Cardiac septum (tissue), 1 donor: ENCODE results near the gene LZTR1. TPM values are rescaled to one million over a fixed set of nuclear protein-coding genes. Genes with fewer than 3 reads are reported as not detected.
"Not testable (repeated sequence)": the region's sequence is repeated elsewhere in the genome, so short reads cannot be mapped to it uniquely, and the experiment has no call there.

ENCODE experiments used
- DNase-seq: peaks from one replicate; pipeline ENCODE4 v3.0.0-alpha.2; 2020; ENCODE audit warnings: low spot score
- intact Hi-C: fragments of 100-400 bp; cut with DNase I; formaldehyde crosslinking; loops from one replicate; pipeline ENCODE4 v1.14.0; 2022
- microRNA-seq: library from miRNA; unstranded; fragments of <30 nt; microRNA quantifications from one replicate; pipeline ENCODE4 v1.2.0, GENCODE V29; 2020
- total RNA-seq: library from RNA; stranded (reverse); fragmentation: NEBNext Ultra II Directional; extraction: Animal tissue kit (Norgen Biotek cat#: 25700); gene quantifications from one replicate; pipeline ENCODE4 v1.2.1, GENCODE V29; 2021
- donor health status: DM: no; HTN: no; CAD: no.

The LZTR1 gene
- total RNA-seq, 1 donor from 2014 or later, result 33.0 TPM

DNA sequence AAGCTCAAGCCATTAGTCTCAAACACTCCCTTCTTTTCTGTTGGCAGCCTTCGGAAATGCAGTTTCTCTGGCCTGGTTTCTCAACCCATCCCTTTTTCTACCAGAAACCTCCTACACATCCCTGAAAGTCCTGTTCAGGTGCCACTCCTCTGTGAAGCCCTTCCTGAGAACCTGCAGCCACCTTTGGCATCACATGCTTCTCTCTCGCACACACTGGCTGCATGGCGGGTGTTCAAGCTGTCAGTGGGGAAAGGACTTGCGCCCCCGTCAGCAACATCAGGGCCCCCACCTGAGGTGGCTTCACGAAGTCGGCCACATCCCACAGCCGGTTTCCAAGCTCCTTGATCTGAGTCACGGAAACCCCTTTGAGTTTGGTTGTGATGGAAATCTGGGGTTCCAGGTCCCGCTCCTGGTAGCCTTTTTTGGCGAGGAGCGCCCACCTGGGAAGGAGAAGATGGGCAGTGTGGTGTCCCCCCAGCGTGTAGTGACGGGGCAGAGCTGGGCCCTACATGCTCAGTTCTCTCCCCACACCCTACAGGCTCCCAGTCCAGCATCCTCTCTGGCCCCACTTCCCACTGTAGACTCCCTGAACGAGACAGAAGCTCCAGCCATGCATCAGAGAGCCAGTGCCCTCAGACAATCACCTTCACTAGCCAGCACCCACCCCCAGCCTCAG lies 61.9 kb downstream of the LZTR1 start:
- DNase-seq, result no peak
- intact Hi-C loops, result no loop called here

DNA sequence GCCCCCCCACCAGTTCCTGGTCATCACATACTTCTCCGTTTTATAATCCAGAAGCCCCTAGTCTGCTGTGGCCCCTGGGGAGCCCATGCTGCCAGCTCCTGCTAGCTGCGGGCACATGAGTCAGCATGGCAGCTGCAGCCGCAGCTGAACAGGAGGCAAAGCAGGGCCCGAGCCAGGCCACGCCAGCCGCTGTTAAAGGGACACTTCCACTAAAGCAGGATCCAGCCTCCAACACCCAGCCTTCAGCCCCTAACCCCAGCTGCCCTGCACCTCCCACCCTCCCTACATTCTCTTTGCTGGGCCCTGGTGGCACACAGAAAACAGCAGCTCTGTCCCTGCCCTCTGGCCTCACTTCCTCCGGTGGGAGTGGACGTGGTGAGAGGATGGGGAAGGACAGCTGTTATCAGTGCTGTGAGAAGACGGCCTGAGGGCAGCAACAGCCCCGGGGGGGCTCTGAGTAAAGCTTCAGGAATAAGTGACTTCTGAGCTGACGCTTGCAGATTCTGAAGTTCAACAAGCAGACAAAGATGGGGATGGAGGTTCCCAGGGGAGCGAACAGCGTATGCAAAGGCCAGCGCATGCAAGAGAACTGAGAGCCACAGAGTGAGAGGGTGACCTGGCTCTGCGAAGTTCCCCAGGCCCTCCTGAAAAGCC lies 63.0 kb downstream of the LZTR1 start:
- intact Hi-C loops, result loop anchor here (5.0 kb wide), 1 partner anchor 33 kb away; no protein-coding TSS in a partner anchor
- no peak for DNase-seq

DNA sequence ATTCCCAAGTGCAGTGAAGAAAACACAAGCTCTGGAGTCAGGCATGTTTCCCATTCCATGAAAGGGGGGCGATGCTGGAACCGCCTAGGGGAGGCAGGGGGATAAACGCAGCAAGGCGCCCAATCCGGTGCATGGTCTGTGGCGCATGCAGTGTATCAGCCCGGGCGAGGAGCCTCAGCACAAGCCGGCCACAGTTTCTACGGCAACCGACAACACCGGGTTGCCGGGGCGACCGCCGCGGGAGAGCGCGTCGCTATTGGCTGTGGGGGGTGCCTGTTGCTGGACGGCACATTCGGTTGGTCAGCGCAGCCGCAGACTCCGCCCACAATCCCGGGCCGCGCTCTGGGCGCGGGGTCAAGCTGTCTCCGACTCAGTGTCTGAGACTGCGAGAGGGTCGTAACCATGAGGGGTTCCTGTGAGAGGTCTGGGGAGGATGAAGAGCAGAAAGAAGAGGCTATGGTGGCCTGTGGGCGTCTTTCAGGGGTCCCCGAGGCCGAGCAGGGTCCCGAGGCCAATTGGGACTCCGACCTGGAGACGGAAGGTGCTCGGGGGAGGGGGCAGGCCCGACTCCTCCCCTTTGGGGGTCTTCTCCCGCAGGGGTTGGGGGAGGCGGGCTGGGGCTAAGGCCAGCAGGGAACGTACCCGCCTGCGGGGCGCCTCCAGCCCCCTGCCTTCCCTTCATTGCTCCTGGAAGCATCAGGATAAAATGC lies 63.6 kb downstream of the LZTR1 start, which contains the start of gene LRRC74B:
TSS of gene LRRC74B (plus strand) at position 362 of the 710 bp plus-strand sequence. CDS start at position 403, 41 bp downstream.
- DNase-seq, result peak; percentile 89
- intact Hi-C loops, result loop anchor here (5.0 kb wide), 1 partner anchor 33 kb away; no protein-coding TSS in a partner anchor

DNA sequence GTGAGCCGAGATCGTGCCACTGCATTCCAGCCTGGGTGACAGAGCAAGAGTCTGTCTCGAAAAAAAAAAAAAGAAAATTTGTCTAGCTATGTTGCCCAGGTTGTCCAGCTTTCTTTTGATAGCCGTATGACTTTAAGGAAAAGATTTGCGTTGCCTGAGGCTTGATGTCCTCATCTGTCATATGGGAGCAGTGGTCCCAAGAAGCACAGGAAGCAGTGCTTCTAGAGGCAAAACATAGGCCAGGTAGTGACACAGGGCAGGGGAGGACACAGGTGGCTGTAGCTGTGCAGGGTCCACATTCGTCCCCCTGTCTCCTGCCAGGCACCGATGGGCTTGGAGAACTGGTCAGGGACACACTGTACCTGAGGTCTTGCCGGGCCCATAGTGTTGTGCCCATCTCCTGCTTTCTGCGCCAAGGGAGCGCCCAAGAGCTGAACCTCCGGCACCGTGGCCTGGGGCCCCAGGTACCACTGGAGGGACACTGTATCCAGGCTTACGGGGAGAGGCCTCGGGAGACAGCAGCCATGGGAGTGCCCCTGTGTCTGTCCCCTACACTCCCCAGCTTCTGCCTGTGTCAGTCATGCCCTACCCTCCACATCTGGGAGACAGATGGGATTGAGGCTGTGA lies 65.1 kb downstream of the LZTR1 start:
- intact Hi-C loops, result loop anchor here (5.0 kb wide), 1 partner anchor 35 kb away; no protein-coding TSS in a partner anchor
- DNase-seq, result no peak

DNA sequence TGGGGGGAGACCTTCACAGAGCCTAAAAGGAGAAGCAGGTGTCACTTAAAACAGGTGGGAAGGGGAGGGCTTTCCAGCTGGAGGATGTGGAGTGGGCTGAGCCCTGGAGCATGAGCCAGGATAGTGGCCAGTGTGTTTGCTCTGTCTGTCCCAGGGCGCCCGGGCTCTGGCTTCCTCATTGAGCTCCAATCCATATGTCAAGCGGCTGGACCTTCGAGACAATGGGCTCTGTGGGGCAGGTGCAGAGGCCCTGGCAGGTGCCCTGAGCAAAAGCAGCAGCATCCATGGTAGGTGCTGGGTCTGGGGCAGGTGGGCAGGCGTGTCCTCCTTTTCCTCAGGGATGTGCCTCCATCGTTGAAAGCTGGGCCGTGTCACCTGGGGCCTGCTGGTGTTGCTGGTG lies 65.6 kb downstream of the LZTR1 start:
- DNase-seq, result no peak

DNA sequence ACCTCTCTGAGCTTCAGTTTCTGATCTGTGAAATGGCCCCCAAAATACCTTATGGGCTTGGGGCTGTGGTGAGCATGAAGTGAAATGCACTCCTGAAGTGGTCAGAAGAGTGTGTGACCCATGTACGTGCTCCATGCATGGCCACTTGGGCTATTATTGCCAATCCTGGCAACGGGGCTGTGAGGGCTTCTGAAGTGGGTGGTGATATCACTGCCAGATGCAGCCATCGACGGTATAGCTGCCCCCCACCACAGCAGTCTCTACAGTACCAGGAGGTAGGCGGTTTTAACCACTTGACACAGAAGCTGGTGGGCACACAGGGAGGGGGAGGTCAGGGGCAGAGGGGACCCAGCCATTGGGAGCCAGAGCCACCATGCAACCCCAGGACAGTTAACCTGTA lies 66.4 kb downstream of the LZTR1 start:
- intact Hi-C loops, result loop anchor here (5.0 kb wide), 1 partner anchor 36 kb away; no protein-coding TSS in a partner anchor

More for the DNA sequence above, 65.6 kb downstream of the LZTR1 start:
- intact Hi-C loops, result loop anchor here (5.0 kb wide), 1 partner anchor 35 kb away; no protein-coding TSS in a partner anchor

More for the DNA sequence above, 66.4 kb downstream of the LZTR1 start:
- DNase-seq, result not testable (repeated sequence)

Small RNA genes within 50 kb of the gene (microRNA-seq; reads per million reads assigned to microRNA genes)
- not detected for gene MIR649

Other genes starting within 250 kb of the LZTR1 start
- gene SERPIND1, start 208.2 kb upstream of the LZTR1 start, total RNA-seq, result 0.13 TPM
- gene PI4KA, start 123.5 kb upstream of the LZTR1 start, total RNA-seq, result 52.6 TPM
- gene SNAP29, start 123.3 kb upstream of the LZTR1 start, total RNA-seq, result 23.6 TPM
- gene CRKL, start 64.9 kb upstream of the LZTR1 start, total RNA-seq, result 55.5 TPM
- gene AIFM3, start 15.0 kb upstream of the LZTR1 start, total RNA-seq, result 0.54 TPM
- 18.2 TPM for gene THAP7, start 19.8 kb downstream of the LZTR1 start, total RNA-seq
- gene P2RX6, start 32.9 kb downstream of the LZTR1 start, total RNA-seq, result 5.4 TPM
- gene SLC7A4, start 50.3 kb downstream of the LZTR1 start, total RNA-seq, result not detected
- not detected for gene LRRC74B, start 63.6 kb downstream of the LZTR1 start, total RNA-seq